Measurements from ENCODE around the gene MS4A15.
"Not testable (repeated sequence)": the region's sequence is repeated elsewhere in the genome, so short reads cannot be mapped to it uniquely, and the experiment has no call there.

Gene MS4A15

DNA sequence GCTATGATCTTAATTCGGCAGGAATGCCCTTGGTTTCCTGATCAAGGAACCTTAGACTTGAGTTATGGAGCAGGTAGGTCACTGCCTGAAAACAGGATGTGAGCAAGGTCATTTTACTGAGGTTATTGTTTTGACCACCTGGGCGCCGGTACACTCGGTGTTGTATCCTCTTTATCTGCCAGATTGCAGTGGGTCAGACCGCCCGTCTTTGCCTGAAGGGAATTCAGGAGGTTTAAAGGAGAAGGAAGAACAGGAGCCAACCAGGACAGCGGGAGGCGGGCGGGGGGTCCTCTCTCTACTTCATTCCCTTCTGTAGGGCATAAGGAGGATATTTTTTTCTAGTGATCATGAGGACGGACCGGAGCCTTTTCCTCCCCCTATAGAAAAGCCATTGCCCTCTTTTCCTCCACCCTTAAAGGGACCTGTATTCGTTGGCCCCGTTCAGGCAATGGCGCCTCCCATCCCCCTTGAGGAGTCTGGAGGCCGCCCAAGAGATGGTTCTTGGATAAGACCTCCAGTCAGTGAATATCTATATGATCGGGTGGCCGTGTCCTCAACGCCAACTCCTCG, 649 bp downstream of the MS4A15 start:
- DNase-seq = no peak

DNA sequence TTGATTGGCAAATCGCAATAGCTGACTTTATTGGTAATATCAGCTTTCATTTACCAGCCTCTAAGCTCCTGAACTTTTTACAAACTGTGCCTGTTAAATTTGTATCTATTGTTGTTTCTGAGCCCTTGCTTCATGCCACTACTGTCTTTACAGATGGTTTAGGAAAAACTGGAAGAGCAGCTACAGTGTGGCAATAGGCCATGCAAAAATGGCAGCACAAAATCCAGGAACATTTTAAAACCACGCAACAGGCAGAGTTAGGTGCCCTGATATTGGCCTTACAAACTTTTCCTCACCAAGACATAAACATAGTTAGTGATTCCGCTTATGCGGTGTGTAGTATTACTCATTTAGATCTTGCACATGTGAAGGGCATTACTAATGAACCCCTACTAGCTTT, 2.0 kb downstream of the MS4A15 start:
- not testable (repeated sequence) for DNase-seq

DNA sequence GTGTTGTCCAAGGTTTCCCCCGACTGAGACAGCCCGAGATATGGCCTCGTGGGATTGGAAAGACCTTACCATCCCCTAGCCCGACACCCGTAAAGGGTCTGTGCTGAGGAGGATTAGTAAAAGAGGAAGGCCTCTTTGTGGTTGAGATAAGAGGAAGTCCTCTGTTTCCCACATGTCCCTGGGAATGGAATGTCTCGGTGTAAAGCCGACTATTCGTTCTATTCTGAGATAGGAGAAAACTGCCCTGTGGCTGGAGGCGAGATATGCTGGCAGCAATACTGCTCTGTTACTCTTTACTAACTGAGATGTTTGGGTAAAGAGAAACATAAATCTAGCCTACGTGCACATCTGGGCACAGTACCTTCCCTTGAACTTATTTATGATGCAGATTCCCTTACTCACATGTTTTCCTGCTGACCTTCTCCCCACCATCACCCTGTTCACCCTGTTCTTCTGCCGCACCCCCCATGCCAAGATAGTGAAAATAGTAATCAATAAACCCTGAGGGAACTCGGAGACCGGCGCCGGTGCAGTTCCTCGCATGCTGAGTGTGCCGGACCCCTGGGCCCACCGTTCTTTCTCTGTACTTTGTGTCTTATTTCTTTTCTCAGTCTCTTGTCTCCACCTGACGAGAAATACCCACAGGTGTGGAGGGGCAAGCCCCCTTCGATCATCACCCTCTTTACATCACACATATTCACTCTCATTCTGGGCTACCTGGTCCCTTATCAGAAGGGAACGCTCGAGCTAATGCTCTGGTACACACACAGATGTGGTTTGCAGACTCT, 3.0 kb downstream of the MS4A15 start:
- not testable (repeated sequence) for DNase-seq

DNA sequence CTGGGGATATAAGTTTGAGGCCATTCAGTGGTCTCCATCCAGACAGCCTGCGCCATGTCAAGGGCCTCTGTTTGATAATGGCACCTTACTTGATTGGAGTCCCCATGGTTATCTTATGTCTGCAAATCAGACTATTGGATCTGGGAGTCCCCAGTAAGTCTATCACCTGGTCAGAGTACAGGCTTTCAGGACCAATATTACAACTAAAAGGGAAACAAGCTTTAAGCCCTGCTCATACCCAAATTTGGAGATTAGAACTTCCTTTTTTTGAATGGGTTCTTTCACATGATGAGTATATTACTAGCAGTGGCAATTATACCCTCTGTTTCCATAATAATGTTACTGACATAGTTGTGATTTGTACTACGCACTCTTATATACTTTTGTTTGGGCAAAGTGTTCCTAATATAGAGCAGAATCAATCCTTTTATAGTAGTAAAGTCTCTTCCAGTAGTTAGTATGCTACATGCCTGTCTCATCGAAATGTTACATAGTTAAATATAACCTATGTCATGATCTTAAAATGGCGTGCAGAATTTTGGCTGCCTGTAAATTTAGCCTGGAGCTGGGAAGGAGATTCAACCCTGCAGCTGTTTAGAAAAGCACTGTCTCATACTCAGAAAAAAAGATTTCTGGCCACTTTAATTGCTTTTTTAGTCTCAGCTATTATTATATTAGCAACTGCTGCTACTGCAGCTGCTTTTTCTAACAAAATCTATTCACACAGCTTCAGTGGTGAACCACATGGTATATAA, 4.9 kb downstream of the MS4A15 start:
- no peak for DNase-seq

DNA sequence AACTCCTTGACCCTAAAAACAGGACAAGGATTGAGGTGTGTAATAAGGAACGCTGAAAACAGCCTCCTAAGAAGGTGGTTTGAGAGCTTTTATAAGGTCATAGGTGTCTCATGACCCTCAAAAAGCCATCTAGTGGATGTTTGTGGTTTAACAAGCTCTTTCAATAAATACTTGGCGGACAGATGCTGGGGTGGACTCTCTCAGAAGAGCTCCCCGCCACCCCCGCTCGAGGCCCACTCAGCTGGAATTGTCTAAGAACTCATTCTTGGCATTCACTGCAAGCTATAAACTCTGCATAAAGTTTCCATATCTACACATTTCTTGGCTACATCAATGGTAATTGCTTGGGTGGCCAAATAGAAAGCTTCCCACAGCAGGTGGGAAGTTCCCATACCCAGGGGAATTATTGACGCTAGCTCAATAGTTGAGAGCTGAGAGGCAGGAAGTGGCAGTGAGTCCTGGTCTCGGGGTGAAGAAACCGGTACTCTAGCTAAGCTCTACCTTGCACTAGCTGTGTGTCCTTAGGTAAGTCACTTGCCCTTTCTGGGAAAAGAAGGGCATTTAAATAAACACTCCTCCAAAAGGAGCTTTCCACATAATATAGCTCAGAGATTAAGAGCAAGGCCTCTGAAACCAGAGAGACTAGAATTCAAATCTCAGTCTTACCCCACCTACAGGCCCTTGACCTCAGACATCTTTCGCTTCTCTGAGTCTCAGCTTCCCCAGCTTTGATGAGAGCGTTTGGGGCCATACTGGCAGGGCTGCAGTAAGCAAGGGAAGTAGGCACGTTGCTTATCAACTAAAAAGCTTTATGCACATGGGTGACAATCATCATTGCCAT, 6.4 kb downstream of the MS4A15 start:
- DNase-seq = no peak

DNA sequence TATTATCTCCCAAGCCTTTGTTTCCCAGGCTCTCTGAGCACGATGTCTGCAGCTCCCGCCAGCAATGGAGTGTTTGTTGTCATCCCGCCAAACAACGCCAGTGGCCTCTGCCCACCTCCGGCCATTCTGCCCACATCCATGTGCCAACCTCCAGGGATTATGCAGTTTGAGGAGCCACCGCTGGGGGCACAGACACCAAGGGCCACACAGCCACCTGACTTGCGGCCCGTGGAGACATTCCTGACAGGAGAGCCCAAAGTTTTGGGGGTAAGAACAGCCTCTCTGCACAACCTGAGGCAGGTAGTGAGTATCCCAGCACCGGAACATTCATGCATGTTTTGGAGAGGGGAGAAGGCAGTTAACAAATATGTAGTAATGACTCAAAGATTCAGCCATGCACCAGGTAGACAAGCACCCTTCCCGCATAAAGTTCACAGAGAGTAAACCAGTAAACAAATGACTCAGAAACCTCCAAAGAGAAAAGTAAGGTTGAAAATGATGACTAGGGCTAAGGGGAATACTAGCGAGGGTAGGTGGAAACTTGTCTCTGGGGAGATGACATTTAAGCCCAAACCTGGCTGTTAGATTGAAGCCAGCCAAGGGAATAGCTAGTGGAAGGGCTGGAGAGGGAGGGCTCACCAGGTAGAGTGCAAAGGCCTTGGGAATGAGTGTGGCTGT, 7.2 kb downstream of the MS4A15 start:
- DNase-seq = no peak

DNA sequence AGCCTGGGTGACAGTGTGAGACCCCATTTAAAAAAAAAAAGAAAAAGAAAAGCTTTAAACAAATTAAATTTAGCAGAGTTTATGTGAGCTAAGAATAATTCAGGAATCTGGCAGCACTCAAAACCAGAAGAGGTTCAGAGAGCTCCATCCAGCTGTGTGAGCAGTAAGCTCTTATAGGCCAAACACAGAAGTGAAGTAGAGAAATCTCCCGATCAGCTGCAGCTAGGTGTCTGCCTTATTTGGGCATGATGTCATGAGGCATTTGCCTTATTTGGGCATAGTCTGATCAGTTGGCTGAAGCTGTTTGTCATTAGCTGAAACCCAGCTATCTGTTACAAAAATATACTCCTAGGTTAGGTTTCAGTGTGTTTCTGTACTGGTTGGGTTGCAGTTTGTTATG, 8.2 kb downstream of the MS4A15 start:
- no peak for DNase-seq

DNA sequence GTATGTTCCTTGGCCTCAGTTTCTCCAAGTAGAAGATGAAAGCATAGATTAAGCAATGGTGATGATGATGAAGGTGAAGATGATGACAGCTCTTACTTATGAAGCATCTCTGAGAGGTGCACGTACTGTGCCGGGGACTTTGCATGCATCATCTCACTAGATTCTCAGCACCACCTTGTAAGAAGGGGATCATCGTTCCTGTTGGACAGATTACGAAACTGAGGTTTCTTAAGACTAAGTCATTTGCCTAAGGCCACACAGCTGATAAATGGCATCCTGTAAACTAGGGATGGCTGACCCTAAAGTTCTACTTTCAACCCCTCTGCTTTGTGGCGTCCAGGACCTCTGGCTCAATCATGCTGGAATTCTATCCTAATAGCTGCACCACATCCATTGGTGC, 8.7 kb downstream of the MS4A15 start:
- DNase-seq = no peak

DNA sequence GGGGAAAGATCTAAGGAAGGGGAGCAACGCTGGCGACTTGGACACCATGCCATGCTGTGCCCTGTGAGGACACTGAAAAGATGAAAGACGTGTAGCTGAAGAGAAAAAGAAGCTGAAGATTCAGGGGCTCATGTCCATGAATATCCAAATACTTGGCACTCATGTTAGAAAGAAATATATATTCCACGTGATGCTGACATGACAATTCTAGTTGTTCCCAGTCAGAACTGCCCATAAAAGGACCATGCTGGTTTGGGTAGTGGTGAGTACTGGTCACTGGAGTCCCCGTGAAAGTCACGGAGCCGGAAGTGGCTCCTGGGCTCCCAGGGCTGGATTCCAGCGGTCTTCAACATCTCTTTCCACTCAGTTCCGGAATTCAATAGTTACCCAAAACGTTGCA, 9.9 kb downstream of the MS4A15 start:
- no peak for DNase-seq

DNA sequence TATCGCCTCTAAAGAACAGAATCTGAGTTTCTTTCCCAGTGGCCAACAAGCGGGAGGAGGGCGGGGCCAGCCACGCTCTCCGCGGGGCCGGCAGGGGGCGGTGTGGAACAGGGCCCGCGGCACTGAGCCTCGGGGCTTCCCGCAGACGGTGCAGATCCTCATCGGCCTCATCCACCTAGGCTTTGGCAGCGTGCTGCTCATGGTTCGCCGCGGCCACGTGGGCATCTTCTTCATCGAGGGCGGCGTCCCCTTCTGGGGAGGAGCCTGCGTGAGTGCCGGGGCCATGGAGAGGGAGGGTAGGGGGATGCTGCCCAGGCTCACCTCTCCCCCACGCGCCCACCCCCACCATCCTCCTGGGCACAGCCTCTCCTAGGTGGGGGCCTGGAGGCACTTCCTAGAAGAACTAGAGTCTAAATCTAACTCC, 10.7 kb downstream of the MS4A15 start:
- DNase-seq = no peak

DNA sequence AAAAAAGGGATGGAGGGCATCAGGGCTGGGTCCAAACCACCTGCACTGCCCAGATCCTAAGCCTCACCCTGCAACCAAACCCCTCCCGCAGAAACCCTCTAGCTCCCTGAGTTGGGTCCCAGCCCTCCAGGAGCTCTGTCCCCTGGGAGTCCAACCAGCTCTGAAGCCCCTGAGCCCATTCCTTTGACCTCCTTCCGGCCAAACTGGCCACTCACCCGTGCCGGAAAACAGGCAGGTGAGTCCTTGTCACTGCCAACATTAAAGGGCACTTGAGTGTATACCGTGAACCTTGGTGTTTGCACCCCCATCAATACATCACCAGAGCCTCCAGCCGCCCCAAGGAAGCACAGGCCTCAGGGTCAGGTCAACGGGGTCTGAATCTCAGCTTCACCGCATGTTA, 11.5 kb downstream of the MS4A15 start:
- no peak for DNase-seq

DNA sequence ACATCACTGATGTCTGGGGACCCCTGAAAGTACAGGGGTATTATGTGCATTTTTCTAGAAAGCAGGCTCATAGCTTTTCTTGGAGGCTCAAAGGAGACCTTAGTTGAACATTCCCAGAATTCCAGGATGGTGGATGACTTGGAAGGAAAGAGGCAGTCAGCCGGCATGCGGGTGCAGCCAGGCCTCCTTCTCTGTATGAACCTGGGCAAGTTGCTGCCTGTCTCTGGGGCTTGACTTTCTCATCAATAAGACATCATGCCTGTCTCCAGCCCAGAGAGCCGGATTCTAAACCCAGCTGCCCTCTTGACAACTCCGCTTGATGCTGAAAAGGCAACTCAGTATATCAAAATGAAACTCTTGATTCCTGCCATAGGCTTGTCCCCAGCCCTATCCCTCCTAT, 12.6 kb downstream of the MS4A15 start:
- DNase-seq = no peak

DNA sequence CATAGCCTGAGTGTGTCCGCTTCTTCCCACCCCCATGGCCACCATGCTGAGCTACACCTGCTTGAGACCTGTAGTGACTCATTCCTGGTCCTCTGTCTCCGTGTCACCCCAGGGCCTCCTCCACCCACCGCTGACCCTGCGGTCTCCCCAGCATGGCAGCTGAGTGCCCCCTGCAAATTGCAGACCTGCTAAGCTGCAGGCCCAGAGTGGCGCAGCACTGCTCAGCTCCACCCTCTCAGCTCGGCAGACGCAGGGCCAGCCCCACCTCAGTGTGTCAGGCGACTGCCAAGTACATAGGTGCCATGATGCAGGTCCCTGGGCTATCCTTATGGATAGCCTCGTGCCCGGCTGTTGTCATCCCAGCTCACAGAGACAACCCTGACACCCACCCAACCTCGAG, 13.1 kb downstream of the MS4A15 start:
- DNase-seq = no peak

DNA sequence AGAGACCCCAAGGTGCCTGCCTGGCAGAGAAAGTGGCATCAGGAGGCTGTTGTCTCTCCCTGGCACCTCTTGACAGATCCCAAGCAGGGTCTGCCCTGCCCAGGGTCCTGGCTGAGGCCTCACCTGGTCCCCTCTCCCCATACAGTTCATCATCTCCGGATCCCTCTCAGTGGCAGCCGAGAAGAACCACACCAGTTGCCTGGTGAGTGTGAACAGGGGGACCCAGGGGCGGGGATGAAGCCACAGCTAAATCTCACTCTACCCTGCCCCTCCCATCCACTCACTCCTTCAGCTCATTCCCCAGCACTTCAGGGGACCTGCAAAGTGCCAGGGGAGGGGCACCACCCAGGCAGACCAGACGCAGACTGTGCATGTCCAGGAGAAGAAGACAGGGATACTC, 14.5 kb downstream of the MS4A15 start:
- DNase-seq = no peak

DNA sequence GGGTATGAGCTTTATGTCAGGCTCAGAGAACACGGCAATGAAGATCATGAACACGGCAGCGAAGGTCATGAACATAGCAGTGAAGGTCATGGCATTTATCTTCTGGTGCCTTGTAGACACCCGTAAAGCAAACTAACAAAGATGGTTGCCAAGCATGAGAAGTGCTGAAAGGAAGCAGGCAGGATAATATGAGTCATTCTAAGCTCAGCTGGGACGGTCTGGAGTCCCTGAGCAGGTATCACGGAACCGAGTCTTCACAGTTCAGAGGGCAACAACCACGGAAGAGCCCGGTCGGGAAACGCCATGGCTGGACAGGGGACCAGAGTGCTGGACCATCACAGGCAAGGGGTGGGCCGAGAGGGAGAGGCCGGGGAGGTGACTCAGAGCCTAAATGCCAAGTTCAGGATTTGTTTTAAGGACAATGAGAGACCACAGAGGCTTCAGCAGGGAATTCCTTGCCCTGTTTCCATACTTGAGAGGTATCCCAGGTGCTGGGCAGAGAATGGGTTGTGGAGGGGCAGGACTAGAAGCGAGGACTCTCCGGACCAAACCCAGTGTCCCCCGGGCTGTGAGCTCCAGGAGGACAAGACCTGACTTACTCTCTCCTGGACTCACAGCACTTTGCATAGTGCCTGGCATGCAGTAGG, 15.3 kb downstream of the MS4A15 start:
- no peak for DNase-seq

DNA sequence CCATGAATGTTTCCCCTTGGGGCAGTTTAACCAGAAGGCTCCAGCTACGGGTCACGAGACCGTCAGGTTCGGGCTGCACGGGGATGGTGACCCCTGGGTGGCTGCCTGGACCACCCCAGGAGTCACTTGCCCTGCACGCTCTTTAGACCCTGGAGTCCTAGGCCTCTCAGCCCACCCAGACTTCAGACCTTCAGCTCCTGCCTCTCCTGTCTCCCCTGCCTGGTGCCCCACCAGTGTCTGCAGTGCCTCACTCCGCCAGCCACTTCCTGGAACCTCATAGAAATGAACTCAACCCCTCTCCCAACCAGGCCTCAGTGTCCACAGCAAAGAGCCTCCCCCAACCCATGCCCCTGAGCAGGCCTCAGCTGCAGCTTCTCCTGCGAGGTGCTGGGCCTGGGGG, 16.0 kb downstream of the MS4A15 start:
- no peak for DNase-seq

DNA sequence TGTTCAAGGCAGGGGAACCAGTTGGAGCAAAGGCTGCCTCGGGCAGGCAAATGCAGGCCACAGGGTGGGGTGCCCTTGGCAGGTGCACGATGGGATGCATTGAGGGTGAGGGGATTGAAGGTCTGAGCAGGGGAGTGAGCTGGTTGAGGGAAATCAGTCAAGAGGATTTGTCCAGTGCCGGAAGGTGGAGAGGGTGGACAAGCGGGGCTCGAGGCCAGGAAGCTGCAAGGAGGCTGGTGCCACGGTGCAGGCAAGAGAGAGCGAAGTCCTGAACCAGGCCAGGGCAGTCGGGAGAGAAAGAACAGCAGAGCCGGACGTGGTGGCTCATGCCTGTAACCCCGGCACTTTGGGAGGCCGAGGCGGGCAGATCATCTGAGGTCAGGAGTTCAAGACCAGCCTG, 18.1 kb downstream of the MS4A15 start:
- no peak for DNase-seq

DNA sequence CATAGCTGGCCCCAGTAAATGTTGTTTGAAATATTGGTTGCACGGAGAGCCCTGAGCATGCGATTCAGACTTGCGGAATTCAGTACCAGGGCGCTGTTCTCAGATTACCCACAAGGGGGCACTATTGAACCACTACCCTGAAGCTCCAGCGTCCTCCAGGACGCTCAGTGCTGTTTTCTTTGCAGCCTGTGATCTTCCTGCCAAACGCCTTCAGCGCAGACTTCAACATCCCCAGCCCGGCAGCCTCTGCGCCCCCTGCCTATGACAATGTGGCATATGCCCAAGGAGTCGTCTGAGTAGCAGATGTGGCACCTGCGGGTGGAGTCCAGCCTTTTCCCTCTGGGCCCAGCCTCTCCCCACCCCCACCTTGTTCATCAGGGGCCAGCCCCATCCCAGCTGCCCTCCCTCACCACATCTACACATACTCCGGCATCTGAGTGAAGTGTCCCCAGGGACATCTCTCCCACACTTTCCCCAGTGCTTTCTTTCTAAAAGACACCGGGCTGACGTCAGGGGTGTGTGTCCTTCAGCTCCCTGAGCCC, 18.8 kb downstream of the MS4A15 start:
- DNase-seq = peak; percentile 85

DNA sequence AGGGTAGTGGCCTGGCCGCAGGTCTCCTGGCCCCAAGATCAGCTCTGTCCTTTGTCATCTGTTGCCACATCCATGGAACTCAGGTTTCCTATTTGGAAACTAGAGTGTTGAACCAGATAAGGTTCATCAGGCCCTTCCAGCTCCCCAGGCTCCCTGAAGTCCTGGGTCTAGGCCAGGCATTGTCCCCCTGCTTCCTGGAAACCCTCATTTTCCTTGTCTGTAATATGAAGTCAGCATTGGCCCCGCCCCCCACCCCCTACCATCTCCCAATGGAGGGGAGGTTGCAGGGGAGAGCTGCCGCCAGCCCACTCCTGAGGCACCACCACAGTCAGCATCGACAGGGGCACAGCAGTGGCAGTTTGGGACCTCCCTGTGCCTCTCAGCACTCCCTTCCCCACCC, 19.5 kb downstream of the MS4A15 start:
- DNase-seq = no peak

DNA sequence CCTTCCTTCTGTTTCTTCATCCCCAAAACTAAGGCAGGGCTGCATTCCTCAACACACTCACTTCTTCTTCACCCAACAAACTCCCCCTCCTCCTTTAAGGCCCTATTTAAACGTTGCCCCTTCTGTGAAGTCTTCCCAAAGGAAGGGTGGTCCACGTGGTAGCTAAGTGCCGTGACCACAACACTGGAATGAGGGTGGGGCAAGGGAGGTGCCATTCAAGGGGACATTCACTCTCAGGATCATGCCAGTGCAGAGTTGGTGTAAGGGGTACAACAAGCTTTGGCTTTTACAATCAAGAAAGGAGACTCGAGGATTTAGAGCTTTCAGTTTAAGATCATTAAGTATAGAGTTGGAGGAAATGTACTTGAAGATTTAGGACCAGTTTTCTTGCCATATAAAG, 20.4 kb downstream of the MS4A15 start:
- no peak for DNase-seq

DNA sequence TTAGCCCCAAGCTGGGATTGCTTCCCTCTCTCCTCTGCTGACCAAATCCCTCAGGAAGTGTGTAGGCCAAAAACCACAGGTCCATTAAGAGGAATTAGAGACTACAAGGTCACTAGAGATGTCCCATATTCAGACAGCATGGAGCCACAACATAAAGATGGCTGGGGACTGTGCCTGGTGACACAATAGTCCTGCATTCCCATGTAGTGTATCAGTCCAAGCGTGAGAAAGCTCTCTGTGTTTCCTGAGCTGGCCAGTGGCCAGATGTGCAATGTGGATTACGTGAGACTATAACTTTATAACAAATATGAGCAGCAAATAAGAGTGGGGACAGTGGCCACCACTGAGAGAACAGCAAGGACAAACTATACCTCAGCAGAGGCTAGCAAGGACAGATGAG, 20.9 kb downstream of the MS4A15 start:
- DNase-seq = peak; percentile 59

DNA sequence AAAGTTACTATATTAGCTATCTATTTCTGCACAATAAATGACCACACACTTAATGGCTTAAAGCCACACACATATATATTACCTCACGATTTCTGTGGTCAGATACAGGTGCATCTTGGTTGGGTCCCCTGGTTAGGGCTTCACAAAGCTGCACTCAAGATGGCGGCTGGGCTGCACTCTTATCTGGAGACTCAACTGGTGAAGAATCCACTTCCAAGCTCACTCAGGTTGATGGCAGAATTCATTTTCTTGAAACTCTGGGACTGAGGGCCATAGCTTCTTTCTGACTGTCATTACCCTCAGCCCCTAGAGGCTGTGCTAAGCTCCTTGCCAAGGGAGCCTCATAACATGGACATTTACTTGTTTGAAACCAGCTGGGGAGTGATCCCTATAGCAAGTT, 23.4 kb downstream of the MS4A15 start:
- DNase-seq = no peak
